Smooth muscle cell (in vitro differentiated cells): ENCODE data around the gene EFNA5. TPM values are rescaled to one million over a fixed set of nuclear protein-coding genes. Genes with fewer than 3 reads are reported as not detected.

ENCODE experiments used
- DNase-seq: peaks from one replicate; lab custom pipeline; 2025; ENCODE audit not compliant: unreplicated experiment; lab: John Stamatoyannopoulos, UW
- H2AFZ ChIP-seq: fragments of 200-600 bp; sonication (generic); 2 replicates; pipeline ENCODE4 v1.6.0; 2016; ENCODE audit warnings: antibody characterized with exemption, low read depth, mild to moderate bottlenecking
- H3F3A ChIP-seq: fragments of 200-600 bp; sonication (generic); 2 replicates; pipeline ENCODE4 v1.6.0; 2017; ENCODE audit warnings: antibody characterized with exemption, low read depth
- H3K27ac ChIP-seq: fragments of 200-600 bp; sonication (generic); 2 replicates; pipeline ENCODE4 v1.5.1; 2016; ENCODE audit warnings: low read depth, mild to moderate bottlenecking
- H3K27me3 ChIP-seq: fragments of 200-600 bp; sonication (generic); 2 replicates; pipeline ENCODE4 v1.6.1; 2016; ENCODE audit warnings: low read depth, mild to moderate bottlenecking
- H3K36me3 ChIP-seq: fragments of 200-600 bp; sonication (generic); 2 replicates; pipeline ENCODE4 v1.5.1; 2016; ENCODE audit warnings: low read depth
- H3K4me1 ChIP-seq: fragments of 200-600 bp; sonication (generic); 2 replicates; pipeline ENCODE4 v1.5.1; 2016; ENCODE audit warnings: low read depth
- H3K4me2 ChIP-seq: fragments of 200-600 bp; sonication (generic); 2 replicates; pipeline ENCODE4 v1.6.0; 2016; ENCODE audit warnings: mild to moderate bottlenecking
- H3K4me3 ChIP-seq: fragments of 200-600 bp; sonication (generic); 2 replicates; pipeline ENCODE4 v1.5.1; 2016; ENCODE audit warnings: mild to moderate bottlenecking
- H3K79me2 ChIP-seq: fragments of 200-600 bp; sonication (generic); 2 replicates; pipeline ENCODE4 v1.6.0; 2016; ENCODE audit warnings: low read depth, mild to moderate bottlenecking
- H3K9ac ChIP-seq: fragments of 200-600 bp; sonication (generic); 2 replicates; pipeline ENCODE4 v1.6.0; 2016; ENCODE audit warnings: low read depth
- H3K9me3 ChIP-seq: fragments of 200-600 bp; sonication (generic); replicated peaks from 2 replicates; pipeline ENCODE4 v1.5.1; 2016; ENCODE audit warnings: low read depth
- H4K20me1 ChIP-seq: fragments of 200-600 bp; sonication (generic); 2 replicates; pipeline ENCODE4 v1.6.0; 2016; ENCODE audit warnings: low read depth
- CTCF ChIP-seq: fragments of 200-600 bp; sonication (generic); IDR thresholded peaks from 2 replicates; pipeline ENCODE4 v1.5.1; 2017; ENCODE audit warnings: borderline replicate concordance, mild to moderate bottlenecking, antibody characterized with exemption; ENCODE audit not compliant: insufficient read depth, poor library complexity, severe bottlenecking
- WGBS: methylation state at CpG from one replicate; pipeline ENCODE4 v1.1.7; 2016; ENCODE audit warnings: low lambda C conversion rate; 5-methylcytosine and 5-hydroxymethylcytosine counted together
- polyA plus RNA-seq: library from polyadenylated mRNA; unstranded; fragments of >200 nt; fragmentation: Nextera tagmentation; extraction: Ambion mirVana; gene quantifications from 2 replicates; pipeline ENCODE4 v1.2.1, GENCODE V29; 2016
- total RNA-seq: library from RNA; depleted of rRNA; stranded (reverse); fragments of >200 nt; gene quantifications from 2 replicates; pipeline ENCODE4 v1.2.3, GENCODE V29; 2014

The EFNA5 gene
- total and polyA plus RNA-seq, 2 experiments from 2014 or later, result 0.32 to 8.8 TPM

- Histone ChIP-seq H3K27me3 (no peaks in the 10 kb centered on the region), H2AFZ (no peak overlapping the region), H3K9ac (no peak overlapping the region)
Measured at GRCh38 chr5:107439832-107440231, 230.9 kb downstream of the EFNA5 start.

GRCh38 chr5:107437986-107438510, 232.7 kb downstream of the EFNA5 start:
- Histone ChIP-seq H4K20me1 (no peaks in the 10 kb centered on the region), H3K4me1 (peaks cover 6% of the 10 kb centered on the region), H3F3A (no peaks in the 10 kb centered on the region), H3K4me3 (no peak overlapping the region), H2AFZ (no peak overlapping the region), H3K9ac (no peak overlapping the region), H3K27ac (no peak overlapping the region), H3K9me3 (no peaks in the 10 kb centered on the region), H3K79me2 (no peaks in the 10 kb centered on the region), H3K36me3 (no peaks in the 10 kb centered on the region), H3K4me2 (no peak overlapping the region), H3K27me3 (no peaks in the 10 kb centered on the region)
- DNase-seq, result no peak
- TF ChIP-seq CTCF, result no peak
- 92% methylated on average over 6 of the region's 6 CpGs for WGBS

More at GRCh38 chr5:107439832-107440231, 230.9 kb downstream of the EFNA5 start:
- no peak for DNase-seq
- Histone ChIP-seq H3F3A (no peaks in the 10 kb centered on the region), H4K20me1 (no peaks in the 10 kb centered on the region), H3K27ac (no peak overlapping the region), H3K79me2 (no peaks in the 10 kb centered on the region), H3K4me1 (peaks cover 11% of the 10 kb centered on the region), H3K36me3 (no peaks in the 10 kb centered on the region), H3K4me2 (no peak overlapping the region), H3K9me3 (no peaks in the 10 kb centered on the region), H3K4me3 (no peak overlapping the region)
- no peak for TF ChIP-seq CTCF
- 93% methylated on average over 2 of the region's 2 CpGs for WGBS

- H2AFZ ChIP-seq, result no peak overlapping the region
- H3K79me2 ChIP-seq, result no peaks in the 10 kb centered on the region
- no peak for DNase-seq
- no peak overlapping the region for H3K4me2 ChIP-seq
- H3K4me1 ChIP-seq, result peaks cover 6% of the 10 kb centered on the region
- H3K4me3 ChIP-seq, result no peak overlapping the region
- no peaks in the 10 kb centered on the region for H4K20me1 ChIP-seq
- no peaks in the 10 kb centered on the region for H3K36me3 ChIP-seq
- no peaks in the 10 kb centered on the region for H3K27me3 ChIP-seq
- H3F3A ChIP-seq, result no peaks in the 10 kb centered on the region
- no peaks in the 10 kb centered on the region for H3K9me3 ChIP-seq
- no peak overlapping the region for H3K9ac ChIP-seq
- TF ChIP-seq CTCF, result no peak
- no peak overlapping the region for H3K27ac ChIP-seq
- 97% methylated on average over 3 of the region's 3 CpGs for WGBS
Measured at GRCh38 chr5:107437154-107437553, 233.6 kb downstream of the EFNA5 start.

- H3K4me3 ChIP-seq, result no peak overlapping the region
- no peaks in the 10 kb centered on the region for H3K36me3 ChIP-seq
- H3K9ac ChIP-seq, result no peak overlapping the region
- H3K27ac ChIP-seq, result no peak overlapping the region
- 45% methylated on average over 4 of the region's 4 CpGs for WGBS
- no peaks in the 10 kb centered on the region for H3K27me3 ChIP-seq
- no peaks in the 10 kb centered on the region for H3K9me3 ChIP-seq
- H3K4me2 ChIP-seq, result no peak overlapping the region
- no peak for DNase-seq
- H3F3A ChIP-seq, result no peaks in the 10 kb centered on the region
- TF ChIP-seq CTCF, result no peak
- no peak overlapping the region for H2AFZ ChIP-seq
- H3K4me1 ChIP-seq, result peaks cover 6% of the 10 kb centered on the region
- no peaks in the 10 kb centered on the region for H4K20me1 ChIP-seq
- no peaks in the 10 kb centered on the region for H3K79me2 ChIP-seq
Measured at GRCh38 chr5:107436201-107436600, 234.5 kb downstream of the EFNA5 start.
